Right renal pelvis (tissue), 4 donors: Measurements from ENCODE around the gene BLVRA. TPM values are rescaled to one million over a fixed set of nuclear protein-coding genes. Genes with fewer than 3 reads are reported as not detected.
"Not testable (repeated sequence)": the region's sequence is repeated elsewhere in the genome, so short reads cannot be mapped to it uniquely, and the experiment has no call there.

Experiments
- DNase-seq, 4 donors: peaks; one replicate each; pipeline ENCODE4 v3.0.0-alpha.2; 2013; ENCODE audit warnings: low read depth in 4 of 4, low spot score in 3 of 4, missing footprints in 1 of 4
- polyA plus RNA-seq, 4 donors: library from polyadenylated mRNA; unstranded; fragments of 120-200 nt; gene quantifications; one replicate each; pipeline ENCODE4 v1.2.1, GENCODE V29; 2013; ENCODE audit not compliant: insufficient read length in 4 of 4

BLVRA gene
- polyA plus RNA-seq, 4 donors: 52.0 to 57.2 (median 54.9) TPM

DNA sequence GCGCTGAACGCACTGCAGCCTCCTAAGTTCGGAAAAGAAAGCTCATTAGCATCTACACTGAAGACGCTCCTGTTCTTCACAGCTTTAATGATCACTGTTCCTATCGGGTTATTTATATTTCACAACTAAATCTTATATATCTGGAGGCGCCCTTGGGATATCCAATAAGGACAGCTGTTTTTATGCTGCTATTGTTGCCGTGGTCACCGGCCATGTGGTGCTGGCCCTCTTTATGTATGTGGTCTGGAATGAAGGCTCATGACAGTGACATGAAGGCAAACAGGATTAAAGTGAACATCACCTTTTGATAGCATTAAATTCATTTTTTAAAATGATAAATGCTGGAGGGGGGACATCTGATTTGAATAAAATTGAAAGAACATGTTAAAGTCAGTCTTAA is 8.8 kb downstream of the BLVRA start:
- no peak for DNase-seq

GRCh38 chr7:43768201-43768886 is 9.9 kb downstream of the BLVRA start:
- DNase-seq: no peak

GRCh38 chr7:43768887-43769272 is 10.4 kb downstream of the BLVRA start:
- DNase-seq: no peak

DNA sequence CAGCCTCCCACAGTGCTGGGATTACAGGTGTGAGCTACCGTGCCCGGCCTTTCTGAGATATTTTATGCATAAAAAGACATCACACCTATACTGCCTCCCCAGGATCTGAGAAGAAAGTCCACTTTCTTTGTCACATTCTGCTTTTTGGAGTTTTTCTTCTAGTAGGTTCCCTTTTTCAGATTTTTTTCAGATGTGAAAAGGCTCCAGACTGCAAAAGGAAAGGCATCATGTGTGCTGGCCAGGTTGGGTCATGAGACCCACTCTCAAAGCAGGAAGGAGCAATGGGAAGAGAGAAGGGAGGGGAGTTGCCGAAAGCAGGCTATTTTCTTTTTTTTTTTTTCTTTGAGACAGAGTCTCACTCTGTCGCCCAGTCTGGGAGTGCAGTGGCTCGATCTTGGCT is 10.8 kb downstream of the BLVRA start:
- no peak for DNase-seq

DNA sequence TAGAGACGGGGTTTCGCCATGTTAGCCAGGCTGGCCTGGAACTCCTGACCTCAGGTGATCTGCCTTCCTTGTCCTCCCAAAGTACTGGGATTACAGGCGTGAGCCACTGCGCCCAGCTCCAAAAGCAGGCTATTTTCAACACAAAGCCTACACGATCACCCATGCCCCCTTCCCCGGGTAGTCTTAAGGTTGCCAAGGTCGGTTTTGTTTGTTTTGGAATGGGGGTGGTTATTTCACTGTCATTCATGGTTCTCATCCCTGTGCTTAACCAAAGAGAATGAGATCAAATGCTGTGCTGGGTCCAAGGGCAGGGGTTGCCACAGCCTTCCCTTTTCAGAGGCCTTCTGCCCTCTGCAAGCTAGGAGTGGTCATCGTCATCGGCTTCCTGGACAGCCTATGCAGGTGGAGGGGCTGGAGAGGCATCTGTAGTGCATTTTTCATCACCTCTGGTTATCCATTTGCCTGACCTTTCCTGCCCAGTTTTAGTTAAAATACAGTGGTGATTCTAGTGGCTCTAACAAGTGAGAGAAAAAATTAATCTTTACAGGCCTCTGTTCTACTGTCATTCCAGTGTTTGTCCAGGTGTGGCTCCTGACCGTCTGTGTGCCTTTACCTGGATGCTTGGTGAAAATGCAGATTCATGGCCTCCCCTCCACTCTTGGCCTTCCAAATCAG is 11.4 kb downstream of the BLVRA start:
- DNase-seq: no peak

GRCh38 chr7:43771128-43771527 is 12.6 kb downstream of the BLVRA start:
- DNase-seq: no peak

- DNase-seq: no peak
These were observed 13.1 kb downstream of the BLVRA start for GRCh38 chr7:43771573-43771972.

GRCh38 chr7:43773268-43773667 is 14.8 kb downstream of the BLVRA start:
- not testable (repeated sequence) for DNase-seq

DNA sequence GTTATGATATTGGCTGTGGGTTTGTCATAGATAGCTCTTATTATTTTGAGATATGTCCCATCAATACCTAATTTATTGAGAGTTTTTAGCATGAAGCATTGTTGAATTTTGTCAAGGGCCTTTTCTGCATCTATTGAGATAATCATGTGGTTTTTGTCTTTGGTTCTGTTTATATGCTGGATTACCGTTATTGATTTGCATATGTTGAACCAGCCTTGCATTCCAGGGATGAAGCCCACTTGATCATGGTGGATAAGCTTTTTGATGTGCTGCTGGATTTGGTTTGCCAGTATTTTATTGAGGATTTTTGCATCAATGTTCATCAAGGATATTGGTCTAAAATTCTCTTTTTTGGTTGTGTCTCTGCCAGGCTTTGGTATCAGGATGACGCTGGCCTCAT is 16.8 kb downstream of the BLVRA start:
- DNase-seq: not testable (repeated sequence)

GRCh38 chr7:43778293-43779044 is 20.0 kb downstream of the BLVRA start:
- not testable (repeated sequence) for DNase-seq

- no peak for DNase-seq
These were observed 20.7 kb downstream of the BLVRA start for GRCh38 chr7:43779045-43779812.

DNA sequence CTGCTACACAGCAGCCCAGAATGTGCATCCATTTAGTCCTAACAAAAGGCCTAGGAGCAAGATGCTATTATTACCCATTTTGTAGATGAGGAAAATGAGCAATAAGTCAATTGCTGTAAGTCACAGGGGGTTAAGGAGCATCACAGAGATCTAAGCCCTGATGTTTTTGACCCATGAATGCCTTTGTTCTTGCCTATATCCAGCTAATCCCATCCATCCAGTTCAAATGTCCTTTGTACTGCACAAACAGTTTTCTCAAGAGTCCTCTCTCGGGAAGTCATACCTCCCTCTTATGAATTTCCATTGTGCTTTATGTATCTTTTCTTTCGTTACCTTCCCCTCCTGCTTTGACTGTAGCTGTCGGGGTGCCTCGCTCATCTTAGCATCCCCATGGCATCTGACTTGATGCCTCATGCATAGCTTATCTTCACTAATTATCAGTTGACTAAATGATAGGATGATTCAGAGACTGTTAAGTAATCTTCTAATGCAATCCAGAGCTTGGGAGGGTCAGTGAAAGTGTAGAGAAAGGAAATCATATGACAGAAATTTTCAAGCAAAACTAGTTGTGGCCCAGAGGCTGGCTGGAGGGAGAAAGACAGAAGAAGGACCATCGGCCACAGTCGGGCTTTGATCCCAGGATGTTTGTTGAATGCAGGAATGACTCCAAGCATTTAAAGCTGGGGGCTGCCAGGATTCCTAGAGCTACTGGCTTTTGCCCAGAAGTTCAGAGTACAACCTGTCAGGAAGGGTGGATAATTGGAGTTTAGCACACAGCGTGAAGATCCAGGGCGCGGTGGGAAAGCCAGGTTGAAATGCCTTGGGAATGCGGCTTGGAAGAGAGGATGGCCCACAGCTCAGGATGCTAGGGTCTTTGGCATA is 23.5 kb downstream of the BLVRA start:
- DNase-seq: no peak

DNA sequence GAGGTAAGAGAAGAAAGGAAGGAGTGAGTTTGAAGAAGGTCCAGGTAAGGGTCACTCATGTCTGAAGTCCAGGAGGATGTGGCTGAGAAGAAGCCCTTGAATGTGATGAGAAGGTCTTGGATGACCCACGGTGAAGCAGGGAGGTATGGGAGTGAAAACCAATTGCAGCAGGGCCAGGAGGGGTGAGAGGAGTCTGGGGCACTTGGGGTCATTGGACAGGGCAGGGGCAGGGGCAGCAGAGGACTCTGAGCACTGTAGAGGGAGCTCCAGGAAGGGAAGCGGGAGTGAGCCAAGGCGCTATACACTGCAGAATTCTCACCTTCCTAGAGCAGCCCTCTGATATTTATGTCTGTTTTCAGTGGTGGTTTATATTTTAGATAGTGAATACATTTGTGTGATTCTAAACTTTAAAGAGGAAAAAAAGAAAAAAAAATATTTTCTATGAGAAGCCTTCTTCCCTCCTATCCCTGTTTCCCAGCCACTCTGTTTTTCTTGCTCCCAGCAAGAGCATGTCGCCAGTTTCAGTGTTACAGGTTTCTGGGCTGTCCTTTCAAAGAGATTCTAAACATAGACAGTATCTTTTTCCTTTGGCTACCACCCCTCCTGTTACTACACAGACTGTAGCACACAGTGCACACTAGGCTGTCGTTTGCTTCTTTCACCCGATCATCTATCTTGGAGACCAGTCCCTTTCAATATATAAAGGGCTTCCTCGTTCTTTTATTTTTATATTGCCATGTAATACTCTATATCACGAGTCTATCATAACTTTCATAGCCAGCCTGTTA is 24.5 kb downstream of the BLVRA start:
- no peak for DNase-seq

GRCh38 chr7:43784030-43784584 is 25.6 kb downstream of the BLVRA start:
- no peak for DNase-seq

DNA sequence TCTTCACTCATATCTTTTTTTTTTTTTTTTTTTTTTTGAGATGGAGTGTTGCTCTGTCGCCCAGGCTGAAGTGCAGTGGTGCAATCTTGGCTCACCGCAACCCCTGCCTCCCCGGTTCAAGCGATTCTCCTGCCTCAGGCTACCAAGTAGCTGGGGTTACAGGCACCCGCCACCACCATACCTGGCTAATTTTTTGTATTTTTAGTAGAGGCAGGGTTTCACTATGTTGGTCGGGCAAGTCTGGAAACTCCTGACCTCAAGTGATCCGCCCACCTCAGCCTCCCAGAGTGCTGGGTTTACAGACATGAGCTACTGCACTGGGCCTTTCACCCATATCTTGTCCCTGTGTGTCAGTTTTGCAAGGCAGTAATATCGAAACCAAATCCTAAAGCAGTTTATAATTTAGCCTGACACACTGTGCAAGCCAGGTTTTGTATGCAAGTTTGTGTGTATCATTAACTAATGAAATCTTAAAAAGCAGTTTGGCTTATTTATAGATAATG is 26.2 kb downstream of the BLVRA start:
- not testable (repeated sequence) for DNase-seq

DNA sequence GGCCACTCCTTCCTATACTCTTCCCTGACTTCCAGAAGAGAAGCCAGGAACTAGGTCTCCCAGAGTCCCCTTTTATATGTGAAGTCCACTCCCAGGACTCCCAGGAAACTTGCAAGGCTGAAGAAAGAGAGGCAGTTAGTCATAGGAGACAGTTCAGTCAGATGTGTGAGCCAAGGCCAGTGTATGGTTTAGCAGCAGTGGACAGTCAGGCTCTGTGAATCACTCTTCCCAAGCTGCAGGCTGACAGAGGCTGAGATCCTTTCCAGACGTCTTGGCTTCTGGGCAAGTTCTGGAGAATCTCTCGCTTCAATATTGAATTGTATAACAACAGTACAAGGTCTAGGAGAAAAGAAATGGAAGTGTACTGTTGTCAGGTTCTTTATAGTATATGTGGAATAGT is 26.9 kb downstream of the BLVRA start:
- DNase-seq: no peak

DNA sequence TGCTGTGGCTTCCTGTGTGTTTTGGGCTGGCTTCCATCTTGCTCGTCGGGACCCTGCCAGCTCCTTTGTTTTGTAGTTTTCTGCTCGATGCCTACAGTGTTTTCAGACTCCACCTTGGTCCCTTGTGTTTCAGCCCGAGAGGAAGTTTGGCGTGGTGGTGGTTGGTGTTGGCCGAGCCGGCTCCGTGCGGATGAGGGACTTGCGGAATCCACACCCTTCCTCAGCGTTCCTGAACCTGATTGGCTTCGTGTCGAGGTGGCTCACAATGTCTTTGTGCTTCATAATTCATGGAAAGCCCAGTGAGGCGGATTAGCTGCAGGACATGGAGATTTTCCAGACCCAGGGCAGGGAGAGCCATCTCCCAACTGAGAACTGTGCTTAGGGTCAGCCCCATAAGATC is 29.3 kb downstream of the BLVRA start:
- no peak for DNase-seq

- DNase-seq: no peak
These were observed 31.5 kb downstream of the BLVRA start for GRCh38 chr7:43790006-43790405.

- DNase-seq: no peak
These were observed 32.4 kb downstream of the BLVRA start for GRCh38 chr7:43790834-43791233.
